Activated naive CD8-positive, alpha-beta T cell (primary cell): Measurements from ENCODE around the gene LCE6A.

Experiments used
- H3K27ac Mint-ChIP-seq: one replicate; pipeline ENCODE4 v1.8.0; 2021; ENCODE audit warnings: mixed read lengths
- H3K27me3 Mint-ChIP-seq: one replicate; pipeline ENCODE4 v1.8.0; 2021; ENCODE audit warnings: mixed read lengths
- H3K36me3 Mint-ChIP-seq: one replicate; pipeline ENCODE4 v1.8.0; 2021; ENCODE audit warnings: mixed read lengths
- H3K4me1 Mint-ChIP-seq: one replicate; pipeline ENCODE4 v1.8.0; 2021; ENCODE audit warnings: low read depth, mixed read lengths
- H3K4me3 Mint-ChIP-seq: one replicate; pipeline ENCODE4 v1.8.0; 2021; ENCODE audit warnings: mild to moderate bottlenecking, mixed read lengths
- H3K9me3 Mint-ChIP-seq: one replicate; pipeline ENCODE4 v1.8.0; 2021; ENCODE audit warnings: low read depth, mixed read lengths

Gene LCE6A, protein sequence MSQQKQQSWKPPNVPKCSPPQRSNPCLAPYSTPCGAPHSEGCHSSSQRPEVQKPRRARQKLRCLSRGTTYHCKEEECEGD

GRCh38 chr1:152842556-152842955 is at the start of gene LCE6A:
Gene LCE6A, plus strand, starts transcription at chr1:152842856. Its CDS starts 665 bp downstream, at chr1:152843521.
- Mint-ChIP-seq H3K36me3 (no peaks in the 10 kb centered on the region), H3K4me1 (no peaks in the 10 kb centered on the region), H3K27me3 (peaks cover 20% of the 10 kb centered on the region), H3K9me3 (no peaks in the 10 kb centered on the region), H3K4me3 (no peak within 1 kb of the TSS), H3K27ac (no peak within 1 kb of the TSS)

DNA sequence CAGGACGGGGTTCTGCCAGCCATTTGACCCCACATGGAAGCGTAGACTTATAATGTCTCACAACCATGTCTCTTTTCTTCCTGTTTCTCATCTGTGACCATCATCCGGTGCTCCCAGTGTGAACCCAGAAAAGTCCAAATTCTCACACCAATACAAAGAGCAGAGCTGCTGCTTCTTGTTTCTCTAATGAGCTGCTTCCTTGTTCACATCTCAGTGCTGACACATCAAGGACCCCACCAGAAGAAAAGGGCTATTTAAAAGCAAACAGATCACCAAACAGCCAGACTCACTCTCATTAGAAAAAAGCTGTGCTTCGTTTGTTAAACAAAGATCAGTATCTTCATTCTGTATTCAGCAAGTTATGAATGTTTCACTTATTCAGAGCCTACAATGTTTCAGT is 47.0 kb upstream of the LCE6A start:
- Mint-ChIP-seq H3K4me1 (no peaks in the 10 kb centered on the region), H3K36me3 (no peaks in the 10 kb centered on the region), H3K9me3 (no peaks in the 10 kb centered on the region), H3K27ac (no peak overlapping the region), H3K27me3 (peaks cover 8% of the 10 kb centered on the region), H3K4me3 (no peak overlapping the region)

GRCh38 chr1:152796421-152796820 is 46.2 kb upstream of the LCE6A start, which contains the start of gene LCE1D:
Gene LCE1D, plus strand, starts transcription at chr1:152796721. Its CDS starts 1,074 bp downstream, at chr1:152797795.
- no peaks in the 10 kb centered on the region for H3K4me1 Mint-ChIP-seq
- peaks cover 12% of the 10 kb centered on the region for H3K27me3 Mint-ChIP-seq
- no peaks in the 10 kb centered on the region for H3K36me3 Mint-ChIP-seq
- no peak within 1 kb of the TSS for H3K4me3 Mint-ChIP-seq
- no peak within 1 kb of the TSS for H3K27ac Mint-ChIP-seq
- no peaks in the 10 kb centered on the region for H3K9me3 Mint-ChIP-seq

GRCh38 chr1:152801333-152801732 is 41.3 kb upstream of the LCE6A start:
- Mint-ChIP-seq H3K4me3 (no peak overlapping the region), H3K27ac (no peak overlapping the region), H3K9me3 (no peaks in the 10 kb centered on the region), H3K4me1 (no peaks in the 10 kb centered on the region), H3K36me3 (no peaks in the 10 kb centered on the region), H3K27me3 (peaks cover 24% of the 10 kb centered on the region)

GRCh38 chr1:152806576-152806975 is 36.1 kb upstream of the LCE6A start, which contains the start of gene LCE1C:
Gene LCE1C, minus strand, starts transcription at chr1:152806651. Its CDS starts 1,173 bp downstream, at chr1:152805478.
- H3K27ac Mint-ChIP-seq, result no peak within 1 kb of the TSS
- H3K36me3 Mint-ChIP-seq, result no peaks in the 10 kb centered on the region
- peaks cover 3% of the 10 kb centered on the region for H3K9me3 Mint-ChIP-seq
- peaks cover 19% of the 10 kb centered on the region for H3K27me3 Mint-ChIP-seq
- H3K4me1 Mint-ChIP-seq, result no peaks in the 10 kb centered on the region
- no peak within 1 kb of the TSS for H3K4me3 Mint-ChIP-seq

- peaks cover 3% of the 10 kb centered on the region for H3K36me3 Mint-ChIP-seq
- H3K4me3 Mint-ChIP-seq, result no peak overlapping the region
- peaks cover 5% of the 10 kb centered on the region for H3K9me3 Mint-ChIP-seq
- peaks cover 15% of the 10 kb centered on the region for H3K27me3 Mint-ChIP-seq
- no peak overlapping the region for H3K27ac Mint-ChIP-seq
- H3K4me1 Mint-ChIP-seq, result no peaks in the 10 kb centered on the region
These were observed 31.6 kb upstream of the LCE6A start for GRCh38 chr1:152811050-152811449.

DNA sequence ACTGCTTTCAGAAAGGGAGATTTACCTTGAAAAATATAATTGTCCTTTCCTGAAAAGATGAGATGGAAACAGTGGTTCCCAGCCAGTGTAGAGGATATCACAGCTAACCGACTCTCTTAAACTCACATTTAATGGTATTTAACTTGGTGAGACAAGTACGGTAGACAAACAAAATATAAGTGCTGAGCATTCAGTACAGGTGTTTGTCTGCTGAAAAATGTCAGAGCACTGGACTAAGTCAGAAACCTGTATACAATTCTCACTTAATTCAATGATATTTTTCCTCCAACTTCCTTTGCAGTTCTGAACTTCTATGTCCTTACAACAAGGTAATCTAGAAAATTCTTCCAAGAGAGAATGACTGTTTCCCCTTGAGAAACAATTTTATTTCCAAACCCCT is 31.0 kb upstream of the LCE6A start, which contains the start of gene LCE1B:
Gene LCE1B, plus strand, starts transcription at position 301 of the 400 bp plus-strand sequence. CDS start 476 bp downstream, outside the sequence.
- Mint-ChIP-seq H3K4me1 (no peaks in the 10 kb centered on the region), H3K36me3 (peaks cover 3% of the 10 kb centered on the region), H3K27ac (no peak within 1 kb of the TSS), H3K27me3 (peaks cover 17% of the 10 kb centered on the region), H3K4me3 (no peak within 1 kb of the TSS), H3K9me3 (peaks cover 5% of the 10 kb centered on the region)

GRCh38 chr1:152817309-152817708 is 25.3 kb upstream of the LCE6A start:
- peaks cover 2% of the 10 kb centered on the region for H3K9me3 Mint-ChIP-seq
- peaks cover 10% of the 10 kb centered on the region for H3K27me3 Mint-ChIP-seq
- no peak overlapping the region for H3K27ac Mint-ChIP-seq
- no peak overlapping the region for H3K4me3 Mint-ChIP-seq
- no peaks in the 10 kb centered on the region for H3K4me1 Mint-ChIP-seq
- H3K36me3 Mint-ChIP-seq, result peaks cover 3% of the 10 kb centered on the region

DNA sequence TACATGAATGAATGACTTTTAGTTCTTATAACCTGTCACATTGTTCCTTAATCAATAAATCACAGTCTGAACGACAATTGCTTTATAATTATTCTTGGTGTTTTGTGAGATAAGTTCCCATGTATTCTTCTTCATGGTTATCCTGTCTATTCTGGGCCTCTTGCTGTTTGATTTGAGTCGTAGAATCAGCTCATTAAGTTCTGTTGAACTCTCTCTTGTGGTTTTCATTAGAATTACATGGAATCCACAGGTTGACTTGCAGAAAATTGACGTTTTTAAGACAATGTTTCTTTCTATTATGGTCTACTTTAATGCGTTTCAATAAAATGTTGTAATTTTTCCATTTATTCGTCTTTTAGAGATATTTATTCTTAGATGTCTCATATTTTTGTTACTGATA is 19.4 kb upstream of the LCE6A start:
- Mint-ChIP-seq H3K27ac (no peak overlapping the region), H3K4me1 (no peaks in the 10 kb centered on the region), H3K4me3 (no peak overlapping the region), H3K27me3 (peaks cover 11% of the 10 kb centered on the region), H3K9me3 (no peaks in the 10 kb centered on the region), H3K36me3 (no peaks in the 10 kb centered on the region)

- peaks cover 12% of the 10 kb centered on the region for H3K27me3 Mint-ChIP-seq
- H3K36me3 Mint-ChIP-seq, result no peaks in the 10 kb centered on the region
- no peaks in the 10 kb centered on the region for H3K4me1 Mint-ChIP-seq
- no peaks in the 10 kb centered on the region for H3K9me3 Mint-ChIP-seq
- H3K4me3 Mint-ChIP-seq, result no peak overlapping the region
- no peak overlapping the region for H3K27ac Mint-ChIP-seq
These were observed 17.7 kb upstream of the LCE6A start for GRCh38 chr1:152824964-152825363.

DNA sequence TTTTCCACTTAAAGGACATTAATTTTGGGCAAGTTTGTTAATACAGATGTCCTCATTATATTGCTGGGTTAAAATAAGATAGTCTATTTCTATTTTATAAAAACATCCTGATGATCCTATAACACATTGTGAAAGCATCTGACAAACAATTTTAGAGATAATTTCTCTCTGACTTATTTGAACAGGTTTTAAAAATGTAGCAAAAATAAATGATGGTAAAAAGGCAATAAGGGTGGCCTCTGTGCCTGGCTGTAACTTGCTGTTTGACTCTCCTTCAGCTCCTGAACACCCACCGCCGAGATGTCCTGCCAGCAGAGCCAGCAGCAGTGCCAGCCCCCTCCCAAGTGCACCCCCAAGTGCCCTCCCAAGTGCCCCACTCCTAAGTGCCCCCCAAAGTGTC is 15.5 kb upstream of the LCE6A start, which contains the start of gene LCE1A:
Gene LCE1A, plus strand, starts transcription at position 301 of the 400 bp plus-strand sequence. Its CDS starts 0 bp downstream, at position 301.
- no peak within 1 kb of the TSS for H3K27ac Mint-ChIP-seq
- no peak within 1 kb of the TSS for H3K4me3 Mint-ChIP-seq
- H3K4me1 Mint-ChIP-seq, result no peaks in the 10 kb centered on the region
- peaks cover 12% of the 10 kb centered on the region for H3K27me3 Mint-ChIP-seq
- H3K36me3 Mint-ChIP-seq, result no peaks in the 10 kb centered on the region
- H3K9me3 Mint-ChIP-seq, result no peaks in the 10 kb centered on the region

DNA sequence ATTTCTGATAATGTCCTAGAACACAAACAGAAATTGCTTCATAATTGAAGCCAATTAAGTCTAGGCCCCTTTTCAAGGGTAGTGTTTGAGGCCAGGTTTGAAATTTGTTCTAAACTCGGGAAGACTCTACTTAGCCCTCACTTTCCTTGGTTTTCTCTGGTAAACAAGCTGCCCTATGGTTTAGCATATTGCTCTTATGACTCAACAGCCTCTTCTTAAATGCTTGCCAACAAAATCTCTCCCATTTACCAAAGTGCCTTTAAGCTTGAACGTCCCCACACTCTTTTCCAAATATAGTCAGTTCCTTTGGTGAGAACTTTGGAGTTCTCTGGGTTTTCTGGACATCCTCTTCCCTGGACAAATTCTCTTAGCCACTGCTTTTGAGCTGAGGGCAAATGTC is 5.8 kb upstream of the LCE6A start:
- no peaks in the 10 kb centered on the region for H3K9me3 Mint-ChIP-seq
- H3K4me1 Mint-ChIP-seq, result no peaks in the 10 kb centered on the region
- no peak overlapping the region for H3K4me3 Mint-ChIP-seq
- peaks cover 9% of the 10 kb centered on the region for H3K27me3 Mint-ChIP-seq
- H3K36me3 Mint-ChIP-seq, result no peaks in the 10 kb centered on the region
- H3K27ac Mint-ChIP-seq, result no peak overlapping the region

GRCh38 chr1:152855661-152856060 is 13.0 kb downstream of the LCE6A start:
- H3K4me3 Mint-ChIP-seq, result no peak overlapping the region
- H3K27ac Mint-ChIP-seq, result no peak overlapping the region
- no peaks in the 10 kb centered on the region for H3K4me1 Mint-ChIP-seq
- H3K36me3 Mint-ChIP-seq, result no peaks in the 10 kb centered on the region
- H3K9me3 Mint-ChIP-seq, result no peaks in the 10 kb centered on the region
- peaks cover 3% of the 10 kb centered on the region for H3K27me3 Mint-ChIP-seq

GRCh38 chr1:152858062-152858461 is 15.4 kb downstream of the LCE6A start:
- Mint-ChIP-seq H3K27me3 (peaks cover 3% of the 10 kb centered on the region), H3K9me3 (no peaks in the 10 kb centered on the region), H3K4me3 (no peak overlapping the region), H3K27ac (no peak overlapping the region), H3K4me1 (no peaks in the 10 kb centered on the region), H3K36me3 (no peaks in the 10 kb centered on the region)

GRCh38 chr1:152859696-152860095 is 17.0 kb downstream of the LCE6A start, which contains the start of gene LCE7A:
Gene LCE7A, plus strand, starts transcription at chr1:152859996. Its CDS starts 702 bp downstream, at chr1:152860698.
- H3K9me3 Mint-ChIP-seq, result no peaks in the 10 kb centered on the region
- no peak within 1 kb of the TSS for H3K27ac Mint-ChIP-seq
- H3K4me1 Mint-ChIP-seq, result no peaks in the 10 kb centered on the region
- H3K27me3 Mint-ChIP-seq, result peaks cover 5% of the 10 kb centered on the region
- H3K36me3 Mint-ChIP-seq, result no peaks in the 10 kb centered on the region
- H3K4me3 Mint-ChIP-seq, result no peak within 1 kb of the TSS

DNA sequence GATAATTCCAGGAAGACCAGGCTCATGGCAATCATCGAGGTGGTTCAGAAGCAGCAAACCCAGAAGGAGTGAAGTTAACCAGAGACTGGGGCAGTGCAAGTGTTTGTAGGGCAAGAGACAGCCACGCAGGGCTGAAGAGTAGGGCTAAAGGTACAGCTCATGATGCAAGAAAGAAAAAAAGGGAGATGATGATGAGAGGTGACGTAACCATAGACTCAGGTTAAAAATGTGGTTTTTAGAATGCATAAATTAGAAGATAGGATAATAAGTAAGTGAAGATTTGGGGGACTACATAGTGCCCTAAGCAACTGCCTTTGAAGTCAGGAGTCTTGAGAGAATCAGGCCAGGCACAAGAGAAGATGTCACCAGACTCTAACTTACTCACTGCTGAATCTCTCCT is 17.5 kb downstream of the LCE6A start:
- peaks cover 5% of the 10 kb centered on the region for H3K27me3 Mint-ChIP-seq
- H3K36me3 Mint-ChIP-seq, result no peaks in the 10 kb centered on the region
- H3K4me3 Mint-ChIP-seq, result no peak overlapping the region

More for the DNA sequence above, 17.5 kb downstream of the LCE6A start:
- no peak overlapping the region for H3K27ac Mint-ChIP-seq
- no peaks in the 10 kb centered on the region for H3K4me1 Mint-ChIP-seq
- no peaks in the 10 kb centered on the region for H3K9me3 Mint-ChIP-seq
